ENCODE data around the gene STAG3. TPM values are rescaled to one million over a fixed set of nuclear protein-coding genes. Genes with fewer than 3 reads are reported as not detected.

STAG3 gene
- total and polyA plus RNA-seq, 10 of the 15 experiments (the other 5 are each of a cell fraction or from before 2014, with no cell fraction given): 73.0 to 306 (median 120) TPM

DNA sequence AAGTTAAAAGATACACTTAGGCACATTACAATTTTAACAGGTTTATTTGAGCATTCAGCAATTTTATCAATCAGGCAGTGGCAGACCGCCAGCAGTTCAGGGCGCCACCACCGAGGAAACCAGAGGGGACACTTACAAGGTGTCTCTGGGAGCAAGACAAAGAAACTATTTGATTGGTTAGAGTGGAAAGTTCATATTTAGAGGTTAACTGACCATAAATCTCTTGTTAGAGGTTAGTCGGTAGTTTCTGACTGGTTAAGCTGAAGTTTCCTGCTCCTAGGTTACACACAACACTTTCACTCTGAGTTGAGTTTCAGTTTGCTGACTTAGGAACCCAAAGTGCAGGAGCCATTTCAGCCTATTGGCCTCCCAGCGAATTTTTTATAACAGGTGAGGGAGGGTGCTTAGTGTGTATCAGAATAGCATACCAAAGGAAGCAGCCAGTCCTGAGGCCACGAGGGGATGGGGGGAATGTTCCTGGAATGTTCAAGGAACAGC is 31.2 kb downstream of the STAG3 start:
- Histone ChIP-seq H3K4me3 (peak overlapping the region; percentile 56; the same call in 1 of the 2 replicates), H3K9ac (ENCODE audit: control insufficient read depth, insufficient read depth, low read length) (peak overlapping the region; percentile 49; the same call in 1 of the 2 replicates), H3K4me1 (ENCODE audit: control insufficient read depth, insufficient read depth, low read length) (peaks cover 51% of the 10 kb centered on the region), H3K79me2 (ENCODE audit: control insufficient read depth, insufficient read depth, low read length) (peaks cover 10% of the 10 kb centered on the region), H2AFZ (ENCODE audit: control insufficient read depth, low read depth, low read length) (peak overlapping the region; percentile 5; the same call in 1 of the 2 replicates), H3K9me3 (replicated peaks; ENCODE audit: control insufficient read depth, insufficient read depth, low read length) (no peaks in the 10 kb centered on the region), H3K4me2 (ENCODE audit: control insufficient read depth, insufficient read depth) (peak overlapping the region; percentile 80), H3K27ac (ENCODE audit: control insufficient read depth, insufficient read depth) (peak overlapping the region; percentile 57), H3K36me3 (ENCODE audit: control insufficient read depth in 2 of 2, insufficient read depth in 2 of 2, low read length in 1 of 2) (no peaks in the 10 kb centered on the region), H3K27me3 (replicated peaks in 1 of 2; ENCODE audit: control insufficient read depth in 2 of 2, insufficient read depth in 2 of 2, low read length in 1 of 2) (no peaks in the 10 kb centered on the region), H4K20me1 (ENCODE audit: control insufficient read depth, insufficient read depth) (no peaks in the 10 kb centered on the region)
- CTCF ChIA-PET: interaction anchor here (1.2 to 5.7 kb wide), 7 partner anchors 8 to 76 kb away, joined by 3 to 65 read pairs (median 42); partner anchors contain the start of genes GPC2 and PVRIG
- peak; percentile 87 for DNase-seq (ENCODE audit: low read depth, low spot score)
- RAD21 ChIA-PET (ENCODE audit: unreplicated experiment): interaction anchor here (1.0 to 3.9 kb wide), 9 partner anchors 9 to 76 kb away, joined by 3 to 33 read pairs (median 8); partner anchors contain the start of genes GAL3ST4 and LAMTOR4
- FAIRE-seq: peak; percentile 98
- peak; percentile 89 for ATAC-seq
- in situ Hi-C loops (cut with MboI) (no loop called here), intact Hi-C loops (cut with micrococcal nuclease; ENCODE audit: unreplicated experiment) (no loop called here)
- POLR2A ChIA-PET: interaction anchor here (0.6 to 8.3 kb wide), 9 partner anchors 8 to 249 kb away, joined by 3 to 86 read pairs (median 7); partner anchors contain the start of genes LAMTOR4 and PVRIG
- BruUV-seq (replicated peaks): no TSS peak
- SMC1A ChIA-PET (ENCODE audit: uncharacterized antibody, unreplicated experiment): interaction anchor here (0.6 to 14.7 kb wide), 14 partner anchors 8 to 212 kb away, joined by 3 to 140 read pairs (median 6); partner anchors contain the start of genes GAL3ST4 and PVRIG
- WGBS (ENCODE audit: insufficient coverage, insufficient replicate concordance, low lambda C conversion rate, missing lambda C conversion rate): under 1% methylated on average over 6 of the region's 6 CpGs
- no peak for TF ChIP-seq BCL3 (IDR thresholded peaks at IDR 0.05; ENCODE audit: borderline replicate concordance, insufficient read depth, low read depth, low read length, poor library complexity, severe bottlenecking)
- no peak for TF ChIP-seq ZBTB33 (IDR thresholded peaks at IDR 0.05)
- TF ChIP-seq MTA3 (IDR thresholded peaks at IDR 0.05; ENCODE audit: borderline replicate concordance, low read length): peak; percentile 77
- no peak for TF ChIP-seq HCFC1 (IDR thresholded peaks at IDR 0.05; ENCODE audit: low read length)
- no peak for TF ChIP-seq NR2C2 (IDR thresholded peaks at IDR 0.05; ENCODE audit: borderline replicate concordance, control insufficient read depth, insufficient read length, low read depth)
- 0 out of 2 replicates have a peak, but pooled peaks have one; percentile 54 for TF ChIP-seq RCOR1 (conservative IDR thresholded peaks at IDR 0.05; ENCODE audit: low read depth, low read length)
- TF ChIP-seq YBX1 (IDR thresholded peaks at IDR 0.05): no peak
- TF ChIP-seq, protein P1, sequence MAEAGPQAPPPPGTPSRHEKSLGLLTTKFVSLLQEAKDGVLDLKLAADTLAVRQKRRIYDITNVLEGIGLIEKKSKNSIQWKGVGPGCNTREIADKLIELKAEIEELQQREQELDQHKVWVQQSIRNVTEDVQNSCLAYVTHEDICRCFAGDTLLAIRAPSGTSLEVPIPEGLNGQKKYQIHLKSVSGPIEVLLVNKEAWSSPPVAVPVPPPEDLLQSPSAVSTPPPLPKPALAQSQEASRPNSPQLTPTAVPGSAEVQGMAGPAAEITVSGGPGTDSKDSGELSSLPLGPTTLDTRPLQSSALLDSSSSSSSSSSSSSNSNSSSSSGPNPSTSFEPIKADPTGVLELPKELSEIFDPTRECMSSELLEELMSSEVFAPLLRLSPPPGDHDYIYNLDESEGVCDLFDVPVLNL (IDR thresholded peaks at IDR 0.05; ENCODE audit: low read depth, low read length): no peak
- no peak for TF ChIP-seq IRF5 (IDR thresholded peaks at IDR 0.05; ENCODE audit: borderline replicate concordance)
- TF ChIP-seq TARDBP (IDR thresholded peaks at IDR 0.05; ENCODE audit: borderline replicate concordance): peak; percentile 52; the same call in 1 of the 2 replicates
- TF ChIP-seq, protein P2, sequence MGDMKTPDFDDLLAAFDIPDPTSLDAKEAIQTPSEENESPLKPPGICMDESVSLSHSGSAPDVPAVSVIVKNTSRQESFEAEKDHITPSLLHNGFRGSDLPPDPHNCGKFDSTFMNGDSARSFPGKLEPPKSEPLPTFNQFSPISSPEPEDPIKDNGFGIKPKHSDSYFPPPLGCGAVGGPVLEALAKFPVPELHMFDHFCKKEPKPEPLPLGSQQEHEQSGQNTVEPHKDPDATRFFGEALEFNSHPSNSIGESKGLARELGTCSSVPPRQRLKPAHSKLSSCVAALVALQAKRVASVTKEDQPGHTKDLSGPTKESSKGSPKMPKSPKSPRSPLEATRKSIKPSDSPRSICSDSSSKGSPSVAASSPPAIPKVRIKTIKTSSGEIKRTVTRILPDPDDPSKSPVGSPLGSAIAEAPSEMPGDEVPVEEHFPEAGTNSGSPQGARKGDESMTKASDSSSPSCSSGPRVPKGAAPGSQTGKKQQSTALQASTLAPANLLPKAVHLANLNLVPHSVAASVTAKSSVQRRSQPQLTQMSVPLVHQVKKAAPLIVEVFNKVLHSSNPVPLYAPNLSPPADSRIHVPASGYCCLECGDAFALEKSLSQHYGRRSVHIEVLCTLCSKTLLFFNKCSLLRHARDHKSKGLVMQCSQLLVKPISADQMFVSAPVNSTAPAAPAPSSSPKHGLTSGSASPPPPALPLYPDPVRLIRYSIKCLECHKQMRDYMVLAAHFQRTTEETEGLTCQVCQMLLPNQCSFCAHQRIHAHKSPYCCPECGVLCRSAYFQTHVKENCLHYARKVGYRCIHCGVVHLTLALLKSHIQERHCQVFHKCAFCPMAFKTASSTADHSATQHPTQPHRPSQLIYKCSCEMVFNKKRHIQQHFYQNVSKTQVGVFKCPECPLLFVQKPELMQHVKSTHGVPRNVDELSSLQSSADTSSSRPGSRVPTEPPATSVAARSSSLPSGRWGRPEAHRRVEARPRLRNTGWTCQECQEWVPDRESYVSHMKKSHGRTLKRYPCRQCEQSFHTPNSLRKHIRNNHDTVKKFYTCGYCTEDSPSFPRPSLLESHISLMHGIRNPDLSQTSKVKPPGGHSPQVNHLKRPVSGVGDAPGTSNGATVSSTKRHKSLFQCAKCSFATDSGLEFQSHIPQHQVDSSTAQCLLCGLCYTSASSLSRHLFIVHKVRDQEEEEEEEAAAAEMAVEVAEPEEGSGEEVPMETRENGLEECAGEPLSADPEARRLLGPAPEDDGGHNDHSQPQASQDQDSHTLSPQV (IDR thresholded peaks at IDR 0.05): no peak
- no peak for TF ChIP-seq GATAD2B (conservative IDR thresholded peaks at IDR 0.05; ENCODE audit: low read depth)
- no peak for TF ChIP-seq NRF1 (conservative IDR thresholded peaks at IDR 0.05; ENCODE audit: low read depth, low read length)
